OCI-LY1 (cell line): ENCODE data around the gene TTLL5.

ENCODE experiments used
- H2AFZ ChIP-seq: fragments of 200-600 bp; sonication (generic), shearing (Covaris generic); 2 replicates; pipeline ENCODE4 v1.6.0; 2014; ENCODE audit warnings: antibody characterized with exemption, mild to moderate bottlenecking, low read length
- H3F3A ChIP-seq: fragments of 200-600 bp; sonication (generic), shearing (Covaris generic); 2 replicates; pipeline ENCODE4 v1.6.0; 2014; ENCODE audit warnings: mild to moderate bottlenecking, antibody characterized with exemption, low read length, moderate library complexity; ENCODE audit not compliant: insufficient read depth
- H3K27ac ChIP-seq: fragments of 200-600 bp; sonication (generic); 2 replicates; pipeline ENCODE4 v1.5.1; 2014; ENCODE audit warnings: low read length, mixed run types, mild to moderate bottlenecking, low read depth; ENCODE audit not compliant: poor library complexity, severe bottlenecking
- H3K27me3 ChIP-seq: fragments of 200-600 bp; sonication (generic); 2 replicates; pipeline ENCODE4 v1.6.0; 2014; ENCODE audit warnings: antibody characterized with exemption, mild to moderate bottlenecking, low read length, moderate library complexity; ENCODE audit not compliant: insufficient read depth
- H3K36me3 ChIP-seq: fragments of 200-600 bp; sonication (generic); 2 replicates; pipeline ENCODE4 v1.6.1; 2014; ENCODE audit warnings: mild to moderate bottlenecking, antibody characterized with exemption, low read length, moderate library complexity, mixed read lengths; ENCODE audit not compliant: insufficient read depth
- H3K4me1 ChIP-seq: fragments of 200-600 bp; sonication (generic); 2 replicates; pipeline ENCODE4 v1.5.1; 2014; ENCODE audit warnings: mild to moderate bottlenecking, low read length, moderate library complexity; ENCODE audit not compliant: insufficient read depth, severe bottlenecking
- H3K4me2 ChIP-seq: fragments of 200-600 bp; sonication (generic), shearing (Covaris generic); 2 replicates; pipeline ENCODE4 v1.6.1; 2014; ENCODE audit warnings: low read length
- H3K4me3 ChIP-seq: fragments of 200-600 bp; sonication (generic); 2 replicates; pipeline ENCODE4 v1.5.1; 2014; ENCODE audit warnings: low read length, low read depth, mild to moderate bottlenecking, mixed read lengths; ENCODE audit not compliant: poor library complexity, severe bottlenecking
- H3K79me2 ChIP-seq: fragments of 200-600 bp; shearing (Covaris generic); 2 replicates; pipeline ENCODE4 v1.6.1; 2016; ENCODE audit warnings: mixed run types, low read length, mixed read lengths; ENCODE audit not compliant: insufficient read depth
- H3K9ac ChIP-seq: fragments of 200-600 bp; sonication (generic), shearing (Covaris generic); 2 replicates; pipeline ENCODE4 v1.6.1; 2014; ENCODE audit warnings: mild to moderate bottlenecking, low read length, mixed read lengths
- H3K9me2 ChIP-seq: fragments of 200-600 bp; sonication (generic), shearing (Covaris generic); 2 replicates; pipeline ENCODE4 v1.6.1; 2014; ENCODE audit warnings: low read depth, mild to moderate bottlenecking, low read length, mixed read lengths
- H3K9me3 ChIP-seq: fragments of 200-600 bp; shearing (Covaris generic); 2 replicates; pipeline ENCODE4 v1.6.1; 2014; ENCODE audit warnings: low read length, mixed read lengths
- H4K20me1 ChIP-seq: fragments of 200-600 bp; sonication (generic), shearing (Covaris generic); 2 replicates; pipeline ENCODE4 v1.6.0; 2016; ENCODE audit warnings: mild to moderate bottlenecking, low read length; ENCODE audit not compliant: insufficient read depth
- EZH2 ChIP-seq: fragments of 200-600 bp; sonication (generic), shearing (Covaris generic); IDR thresholded peaks from 2 replicates; pipeline ENCODE4 v1.8.0; 2017; ENCODE audit warnings: borderline replicate concordance, mixed run types, mild to moderate bottlenecking, antibody characterized with exemption, low read length, moderate library complexity, mixed read lengths
- TF ChIP-seq, protein P1 (sequence below): fragments of 200-600 bp; sonication (generic), shearing (Covaris generic); IDR thresholded peaks from 2 replicates; pipeline ENCODE4 v1.5.1; 2017; ENCODE audit warnings: mild to moderate bottlenecking, antibody characterized with exemption, low read length, moderate library complexity, mixed read lengths

The TTLL5 gene

DNA sequence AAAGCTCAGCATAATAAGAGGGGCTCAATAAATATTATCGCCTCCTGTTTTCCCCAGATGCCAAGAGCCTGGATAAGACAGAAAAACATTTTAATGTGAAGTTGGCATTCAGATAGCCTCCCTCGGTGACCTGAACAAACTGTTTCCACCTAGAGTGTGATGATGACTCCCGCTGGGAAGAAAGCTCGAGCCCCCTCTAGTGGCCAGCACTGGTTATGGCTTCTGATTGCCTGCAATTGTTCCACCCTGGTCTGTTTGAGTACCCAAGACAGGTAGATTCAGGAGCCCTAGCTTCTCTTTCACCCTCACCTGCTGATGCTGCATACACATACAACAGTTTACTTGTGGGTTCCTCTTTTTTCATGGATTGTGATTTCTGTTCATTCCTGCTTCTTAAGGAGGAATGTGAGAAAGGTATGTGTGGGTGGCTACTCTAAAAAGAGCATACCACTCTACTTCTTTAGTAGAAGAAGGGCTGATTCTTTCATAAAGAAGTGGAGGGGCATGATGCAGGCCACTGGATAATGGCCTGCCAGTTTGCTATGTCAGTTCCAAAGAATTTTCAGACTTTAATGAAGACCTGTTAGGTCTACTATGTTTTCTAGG is 6.8 kb upstream of the TTLL5 start:
- 0 out of 2 replicates have a peak, but pooled peaks cover 4% of the 10 kb centered on the region for H3F3A ChIP-seq
- no peak overlapping the region for H3K27ac ChIP-seq
- H3K4me2 ChIP-seq, result no peak overlapping the region
- no peak overlapping the region for H2AFZ ChIP-seq
- H3K4me3 ChIP-seq, result no peak overlapping the region
- no peaks in the 10 kb centered on the region for H3K79me2 ChIP-seq
- H3K27me3 ChIP-seq, result no peaks in the 10 kb centered on the region
- TF ChIP-seq, protein P1, sequence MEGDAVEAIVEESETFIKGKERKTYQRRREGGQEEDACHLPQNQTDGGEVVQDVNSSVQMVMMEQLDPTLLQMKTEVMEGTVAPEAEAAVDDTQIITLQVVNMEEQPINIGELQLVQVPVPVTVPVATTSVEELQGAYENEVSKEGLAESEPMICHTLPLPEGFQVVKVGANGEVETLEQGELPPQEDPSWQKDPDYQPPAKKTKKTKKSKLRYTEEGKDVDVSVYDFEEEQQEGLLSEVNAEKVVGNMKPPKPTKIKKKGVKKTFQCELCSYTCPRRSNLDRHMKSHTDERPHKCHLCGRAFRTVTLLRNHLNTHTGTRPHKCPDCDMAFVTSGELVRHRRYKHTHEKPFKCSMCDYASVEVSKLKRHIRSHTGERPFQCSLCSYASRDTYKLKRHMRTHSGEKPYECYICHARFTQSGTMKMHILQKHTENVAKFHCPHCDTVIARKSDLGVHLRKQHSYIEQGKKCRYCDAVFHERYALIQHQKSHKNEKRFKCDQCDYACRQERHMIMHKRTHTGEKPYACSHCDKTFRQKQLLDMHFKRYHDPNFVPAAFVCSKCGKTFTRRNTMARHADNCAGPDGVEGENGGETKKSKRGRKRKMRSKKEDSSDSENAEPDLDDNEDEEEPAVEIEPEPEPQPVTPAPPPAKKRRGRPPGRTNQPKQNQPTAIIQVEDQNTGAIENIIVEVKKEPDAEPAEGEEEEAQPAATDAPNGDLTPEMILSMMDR, result peak; percentile 91
- TF ChIP-seq EZH2, result no peak
- no peaks in the 10 kb centered on the region for H3K9me3 ChIP-seq
- H4K20me1 ChIP-seq, result no peaks in the 10 kb centered on the region
- no peaks in the 10 kb centered on the region for H3K9me2 ChIP-seq
- H3K9ac ChIP-seq, result no peak overlapping the region
- peaks cover 13% of the 10 kb centered on the region for H3K4me1 ChIP-seq
- H3K36me3 ChIP-seq, result peaks cover 83% of the 10 kb centered on the region

DNA sequence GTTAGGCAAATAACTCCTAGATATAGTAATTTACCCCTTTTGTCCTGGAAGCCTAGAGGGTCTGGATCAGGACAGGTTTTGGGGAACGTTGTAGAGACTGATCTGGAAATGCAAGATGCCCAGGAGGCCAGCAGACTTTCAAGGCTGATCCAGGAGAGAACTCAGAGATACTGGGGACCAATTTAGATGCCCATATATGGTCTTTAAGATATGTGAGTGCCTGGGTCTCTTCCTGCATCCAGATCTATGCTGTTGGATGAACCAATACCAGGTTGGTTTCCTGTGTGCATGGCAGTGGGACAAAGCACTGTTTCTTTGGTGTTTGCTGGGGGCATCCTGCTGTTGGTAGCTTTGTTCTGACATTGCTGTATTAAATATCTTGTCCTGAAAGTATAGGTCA is 5.8 kb upstream of the TTLL5 start:
- TF ChIP-seq, protein P1, result no peak
- no peak overlapping the region for H3K27ac ChIP-seq
- H3K4me2 ChIP-seq, result no peak overlapping the region
- H3K27me3 ChIP-seq, result no peaks in the 10 kb centered on the region
- H3F3A ChIP-seq, result 0 out of 2 replicates have a peak, but pooled peaks cover 4% of the 10 kb centered on the region
- no peak overlapping the region for H3K9ac ChIP-seq
- H3K36me3 ChIP-seq, result peaks cover 73% of the 10 kb centered on the region
- H4K20me1 ChIP-seq, result no peaks in the 10 kb centered on the region
- no peak overlapping the region for H2AFZ ChIP-seq
- no peaks in the 10 kb centered on the region for H3K9me2 ChIP-seq
- no peaks in the 10 kb centered on the region for H3K9me3 ChIP-seq
- peaks cover 23% of the 10 kb centered on the region for H3K4me1 ChIP-seq
- no peaks in the 10 kb centered on the region; the same call in 1 of the 2 replicates for H3K79me2 ChIP-seq
- H3K4me3 ChIP-seq, result no peak overlapping the region

DNA sequence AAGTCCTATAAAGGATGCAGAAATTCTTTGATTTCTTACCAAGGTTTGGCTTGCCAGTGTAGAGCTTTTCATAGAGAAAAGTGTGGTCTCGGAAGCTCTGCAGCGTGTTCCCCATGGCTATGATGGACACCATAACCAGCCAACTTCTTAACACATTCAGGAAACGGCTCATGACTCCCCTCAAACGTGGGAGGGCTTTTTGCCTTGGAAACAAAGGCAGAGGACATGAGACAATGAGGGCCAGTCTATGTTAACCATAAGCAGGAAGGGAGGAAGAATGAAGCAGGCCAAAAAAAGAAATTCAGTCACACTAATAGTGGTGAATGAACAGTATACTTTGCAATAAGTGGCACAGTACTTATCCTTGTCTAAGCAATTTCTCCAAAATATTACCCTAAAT is 3.7 kb upstream of the TTLL5 start:
- H3K4me3 ChIP-seq, result no peak overlapping the region

More for the DNA sequence above, 3.7 kb upstream of the TTLL5 start:
- peaks cover 7% of the 10 kb centered on the region for H3K79me2 ChIP-seq
- no peak overlapping the region for H2AFZ ChIP-seq
- H3K27me3 ChIP-seq, result no peaks in the 10 kb centered on the region
- peaks cover 31% of the 10 kb centered on the region for H3K4me1 ChIP-seq
- H3K9me2 ChIP-seq, result no peaks in the 10 kb centered on the region
- H3K9ac ChIP-seq, result no peak overlapping the region
- H3K4me2 ChIP-seq, result no peak overlapping the region
- no peak overlapping the region for H3K27ac ChIP-seq
- TF ChIP-seq, protein P1, result no peak
- H4K20me1 ChIP-seq, result no peaks in the 10 kb centered on the region
- peaks cover 52% of the 10 kb centered on the region; the same call in 1 of the 2 replicates for H3K36me3 ChIP-seq
- H3F3A ChIP-seq, result 0 out of 2 replicates have a peak, but pooled peaks cover 4% of the 10 kb centered on the region
- H3K9me3 ChIP-seq, result no peaks in the 10 kb centered on the region
